ENCODE results near the gene RAET1G.

GRCh38 chr6:149931501-149931900 is 8.6 kb upstream of the RAET1G start:
- TF ChIP-seq SIN3A (IDR thresholded peaks at IDR 0.05; ENCODE audit: borderline replicate concordance in 2 of 2, control insufficient read depth in 1 of 2, low read depth in 2 of 2, low read length in 2 of 2) (no peak), TEAD4 (IDR thresholded peaks at IDR 0.05; ENCODE audit: low read length) (no peak), TEAD4 (CRISPR knock-in tag; IDR thresholded peaks at IDR 0.05; ENCODE audit: borderline replicate concordance) (no peak), ZKSCAN8 (CRISPR knock-in tag; IDR thresholded peaks at IDR 0.05) (no peak), EZH2 (IDR thresholded peaks at IDR 0.05; ENCODE audit: borderline replicate concordance, low read depth, low read length) (no peak)
